IMR-90 (cell line): ENCODE data around the gene BMP7. TPM values are rescaled to one million over a fixed set of nuclear protein-coding genes. Genes with fewer than 3 reads are reported as not detected.

Source experiments
- ATAC-seq: fragments of 200-7000 bp; cut with Tn5 transposase; 2 replicates; pipeline ENCODE4 v1.9.1; 2020; ENCODE audit warnings: low read depth, mild to moderate bottlenecking, moderate library complexity
- BruUV-seq: library from RNA; stranded (reverse); fragments of 400-500 nt; replicated peaks from 2 replicates; lab custom pipeline; 2021; lab: Mats Ljungman, UMichigan
- CTCF ChIA-PET: fragments of 300-600 bp; formaldehyde crosslinking; extraction: SDS; loops from one replicate; lab custom pipeline; 2021; ENCODE audit warnings: antibody characterized with exemption; lab: Yijun Ruan, JAX
- POLR2A ChIA-PET: fragments of 300-600 bp; sonication (Branson Sonifier 250); formaldehyde crosslinking; loops from one replicate; lab custom pipeline; 2022; ENCODE audit warnings: antibody characterized with exemption; ENCODE audit not compliant: unreplicated experiment; lab: Charles Lee
- DNase-seq: peaks from one replicate; pipeline ENCODE4 v3.0.0; 2013
- H2AFZ ChIP-seq: replicated peaks from 2 replicates; pipeline ENCODE3; 2013; ENCODE audit warnings: low read length, mild to moderate bottlenecking; ENCODE audit not compliant: poor library complexity
- H2AK5ac ChIP-seq: 2 replicates; pipeline ENCODE4 v1.6.1; 2013; ENCODE audit warnings: low read depth, low read length, inconsistent platforms
- H2AK9ac ChIP-seq: replicated peaks from 2 replicates; pipeline ENCODE3; 2013; ENCODE audit warnings: mild to moderate bottlenecking, low read depth, low read length, moderate library complexity; ENCODE audit not compliant: poor library complexity
- H2BK120ac ChIP-seq: 2 replicates; pipeline ENCODE4 v1.6.1; 2013; ENCODE audit warnings: low read depth, low read length, inconsistent platforms
- H2BK15ac ChIP-seq: 3 replicates; pipeline ENCODE4 v1.6.1; 2013; ENCODE audit warnings: low read depth, low read length, inconsistent platforms
- H2BK20ac ChIP-seq: 2 replicates; pipeline ENCODE4 v1.6.1; 2013; ENCODE audit warnings: low read depth, mild to moderate bottlenecking, inconsistent platforms, low read length, moderate library complexity
- H2BK5ac ChIP-seq: 2 replicates; pipeline ENCODE4 v1.6.1; 2013; ENCODE audit warnings: mild to moderate bottlenecking, low read depth, low read length, inconsistent platforms; ENCODE audit not compliant: poor library complexity, severe bottlenecking
- H3K14ac ChIP-seq: replicated peaks from 2 replicates; pipeline ENCODE4 v1.6.1; 2013; ENCODE audit warnings: low read depth, low read length, inconsistent platforms
- H3K18ac ChIP-seq: 2 replicates; pipeline ENCODE4 v1.6.1; 2013; ENCODE audit warnings: low read depth, low read length, control low read depth
- H3K23ac ChIP-seq: 2 replicates; pipeline ENCODE4 v1.6.1; 2013; ENCODE audit warnings: low read depth, low read length, inconsistent platforms
- H3K27ac ChIP-seq: 2 replicates; pipeline ENCODE4 v1.5.1; 2013; ENCODE audit warnings: mild to moderate bottlenecking, control low read depth, low read length; ENCODE audit not compliant: insufficient read depth
- H3K27me3 ChIP-seq: 2 replicates; pipeline ENCODE4 v1.6.1; 2013; ENCODE audit warnings: low read length; ENCODE audit not compliant: control insufficient read depth, insufficient read depth
- H3K36me3 ChIP-seq: 2 replicates; pipeline ENCODE4 v1.6.1; 2013; ENCODE audit warnings: low read length, mixed read lengths; ENCODE audit not compliant: control insufficient read depth, insufficient read depth
- H3K4ac ChIP-seq: 2 replicates; pipeline ENCODE4 v1.6.1; 2013; ENCODE audit warnings: low read depth, low read length, inconsistent platforms
- H3K4me1 ChIP-seq: 2 replicates; pipeline ENCODE4 v1.6.1; 2013; ENCODE audit warnings: low read length, mixed read lengths; ENCODE audit not compliant: control insufficient read depth, insufficient read depth
- H3K4me2 ChIP-seq: 2 replicates; pipeline ENCODE4 v1.6.1; 2013; ENCODE audit warnings: low read depth, mild to moderate bottlenecking, control low read depth, low read length, moderate library complexity
- H3K4me3 ChIP-seq: 2 replicates; pipeline ENCODE4 v1.5.1; 2013; ENCODE audit warnings: low read depth, mild to moderate bottlenecking, control low read depth, low read length, moderate library complexity; ENCODE audit not compliant: insufficient read depth
- H3K56ac ChIP-seq: 2 replicates; pipeline ENCODE4 v1.6.1; 2013; ENCODE audit warnings: low read length, inconsistent platforms; ENCODE audit not compliant: insufficient read depth; ENCODE audit errors: extremely low read depth
- H3K79me1 ChIP-seq, 2 experiments: 2 replicates each; pipeline ENCODE4 v1.6.1; 2013; ENCODE audit warnings: low read length in 2 of 2, inconsistent platforms in 1 of 2, low read depth in 1 of 2
- H3K9ac ChIP-seq: 2 replicates; pipeline ENCODE4 v1.6.1; 2013; ENCODE audit warnings: low read depth, low read length, control low read depth
- H3K9me1 ChIP-seq: 2 replicates; pipeline ENCODE4 v1.6.1; 2013; ENCODE audit warnings: low read length, inconsistent platforms; ENCODE audit not compliant: insufficient read depth
- H3K9me3 ChIP-seq: 2 replicates; pipeline ENCODE4 v1.6.1; 2013; ENCODE audit warnings: low read length; ENCODE audit not compliant: control insufficient read depth, insufficient read depth
- H4K20me1 ChIP-seq: 2 replicates; pipeline ENCODE4 v1.6.1; 2013; ENCODE audit warnings: low read length, inconsistent platforms; ENCODE audit not compliant: insufficient read depth
- H4K5ac ChIP-seq: 2 replicates; pipeline ENCODE4 v1.6.1; 2013; ENCODE audit warnings: mild to moderate bottlenecking, low read depth, low read length, control low read depth
- H4K8ac ChIP-seq, 2 experiments: 2 replicates each; pipeline ENCODE4 v1.6.1; 2013; ENCODE audit warnings: low read depth in 2 of 2, low read length in 2 of 2, control low read depth in 1 of 2, inconsistent platforms in 1 of 2
- H4K91ac ChIP-seq: 2 replicates; pipeline ENCODE4 v1.6.1; 2013; ENCODE audit warnings: low read depth, low read length, inconsistent platforms; ENCODE audit not compliant: insufficient read depth
- BHLHE40 ChIP-seq: fragments of 150-350 bp; IDR thresholded peaks from 2 replicates; pipeline ENCODE4 v1.6.1; 2016; ENCODE audit warnings: mild to moderate bottlenecking, low read depth, low read length
- CEBPB ChIP-seq: IDR thresholded peaks from 2 replicates; pipeline ENCODE4 v1.6.1; 2012; ENCODE audit warnings: low read depth, low read length, improper control_type of control experiment
- CHD1 ChIP-seq: IDR thresholded peaks from 2 replicates; pipeline ENCODE4 v1.6.1; 2012; ENCODE audit warnings: low read depth, low read length, improper control_type of control experiment
- CTCF ChIP-seq: conservative IDR thresholded peaks from 2 replicates; pipeline ENCODE4 v1.5.1; 2012; ENCODE audit warnings: mild to moderate bottlenecking, low read depth, low read length, improper control_type of control experiment
- ELK1 ChIP-seq: fragments of 150-350 bp; IDR thresholded peaks from 2 replicates; pipeline ENCODE4 v1.6.1; 2016; ENCODE audit warnings: low read depth, mild to moderate bottlenecking, low read length, moderate library complexity, borderline replicate concordance
- FOS ChIP-seq: fragments of 150-350 bp; IDR thresholded peaks from 2 replicates; pipeline ENCODE4 v1.6.1; 2016; ENCODE audit warnings: low read depth, low read length
- MAFK ChIP-seq: IDR thresholded peaks from 2 replicates; pipeline ENCODE4 v1.6.1; 2012; ENCODE audit warnings: low read depth, low read length, improper control_type of control experiment
- MAZ ChIP-seq: IDR thresholded peaks from 2 replicates; pipeline ENCODE4 v1.6.1; 2012; ENCODE audit warnings: low read depth, mild to moderate bottlenecking, low read length, improper control_type of control experiment, moderate library complexity, borderline replicate concordance
- MXI1 ChIP-seq: IDR thresholded peaks from 2 replicates; pipeline ENCODE4 v1.6.1; 2012; ENCODE audit warnings: low read depth, mild to moderate bottlenecking, low read length, moderate library complexity, borderline replicate concordance
- NFE2L2 ChIP-seq: fragments of 150-350 bp; IDR thresholded peaks from 2 replicates; pipeline ENCODE4 v1.6.1; 2016; ENCODE audit warnings: low read depth, mild to moderate bottlenecking, low read length
- POLR2A ChIP-seq: IDR thresholded peaks from 2 replicates; pipeline ENCODE4 v1.6.1; 2012; ENCODE audit warnings: mild to moderate bottlenecking, low read depth, low read length
- RAD21 ChIP-seq: IDR thresholded peaks from 2 replicates; pipeline ENCODE4 v1.6.1; 2012; ENCODE audit warnings: low read length, improper control_type of control experiment
- RCOR1 ChIP-seq: IDR thresholded peaks from 2 replicates; pipeline ENCODE4 v1.6.1; 2012; ENCODE audit warnings: mild to moderate bottlenecking, low read length, improper control_type of control experiment; ENCODE audit not compliant: insufficient replicate concordance
- RFX5 ChIP-seq: IDR thresholded peaks from 2 replicates; pipeline ENCODE4 v1.8.0; 2012; ENCODE audit warnings: low read depth, mild to moderate bottlenecking, low read length, moderate library complexity
- SMC3 ChIP-seq: fragments of 150-350 bp; IDR thresholded peaks from 2 replicates; pipeline ENCODE4 v1.6.1; 2016; ENCODE audit warnings: low read depth, mild to moderate bottlenecking, antibody characterized with exemption, low read length, moderate library complexity
- USF2 ChIP-seq: fragments of 150-350 bp; IDR thresholded peaks from 2 replicates; pipeline ENCODE4 v1.6.1; 2017; ENCODE audit warnings: mild to moderate bottlenecking, antibody characterized with exemption, low read length, low read depth
- WGBS, 2 experiments: methylation state at CpG; one replicate each; pipeline versions ENCODE4 v1.1.5 to v1.1.7; 2013; ENCODE audit warnings: missing lambda C conversion rate in 2 of 2; ENCODE audit not compliant: insufficient read length in 1 of 2; ENCODE audit errors: extremely low coverage in 2 of 2; 5-methylcytosine and 5-hydroxymethylcytosine counted together
- dilution Hi-C: fragments of 300-500 bp; cut with HindIII; formaldehyde crosslinking; loops from one replicate; pipeline ENCODE4 v1.14.3; 2018; ENCODE audit warnings: low sequenced_read_pairs; ENCODE audit not compliant: unreplicated experiment
- in situ Hi-C: fragments of 300-500 bp; cut with MboI; formaldehyde crosslinking; loops from 3 replicates; pipeline ENCODE4 v1.14.3; 2019; ENCODE audit warnings: low sequenced_read_pairs, inconsistent platforms, mixed read lengths
- intact Hi-C: fragments of 100-400 bp; cut with micrococcal nuclease; formaldehyde crosslinking; loops from 2 replicates; pipeline ENCODE4 v1.10.0; 2022
- polyA plus RNA-seq, 3 experiments: library from polyadenylated mRNA; depleted of rRNA; stranded (reverse); fragments of >200 nt; gene quantifications; 2 replicates each; pipeline ENCODE4 v1.2.3, GENCODE V29; 2012; ENCODE audit warnings: low replicate concordance in 1 of 3
- total RNA-seq: library from RNA; depleted of rRNA; stranded (reverse); fragments of >200 nt; gene quantifications from 2 replicates; pipeline ENCODE4 v1.2.3, GENCODE V29; 2012

Gene BMP7
- total and polyA plus RNA-seq, 2 of the 4 experiments (the other 2 are of a cell fraction) = not detected

- Histone ChIP-seq H2BK15ac (no peak overlapping the region), H3K4ac (no peak overlapping the region), H3K36me3 (no peaks in the 10 kb centered on the region), H4K91ac (no peak overlapping the region), H2BK5ac (no peak overlapping the region), H3K18ac (no peak overlapping the region), H3K27me3 (no peaks in the 10 kb centered on the region), H3K14ac (no peak overlapping the region), H2AK9ac (no peak overlapping the region), H3K56ac (no peak overlapping the region), H3K4me2 (no peak overlapping the region), H3K23ac (no peak overlapping the region), H3K9ac (no peak overlapping the region), H2BK120ac (no peak overlapping the region), H3K9me1 (no peaks in the 10 kb centered on the region), H3K79me1 (no peaks in the 10 kb centered on the region), H2AFZ (no peak overlapping the region), H4K20me1 (no peaks in the 10 kb centered on the region), H2AK5ac (no peak overlapping the region), H3K4me3 (no peak overlapping the region), H4K8ac (no peak overlapping the region), H2BK20ac (no peak overlapping the region), H4K5ac (no peak overlapping the region), H3K27ac (no peak overlapping the region), H3K4me1 (no peaks in the 10 kb centered on the region), H3K9me3 (peaks cover 10% of the 10 kb centered on the region)
- no CpG with 5 or more reads among the region's 9 CpGs for WGBS, 2 experiments
- DNase-seq (no peak), ATAC-seq (no peak)
- in situ Hi-C loops = no loop called here
- POLR2A ChIA-PET = no interaction called here
- dilution Hi-C loops = no loop called here
- CTCF ChIA-PET = no interaction called here
- TF ChIP-seq MAFK (no peak), MAZ (no peak), RFX5 (no peak), ELK1 (no peak), CHD1 (no peak), CEBPB (no peak), POLR2A (no peak), USF2 (no peak), CTCF (no peak), BHLHE40 (no peak), RAD21 (no peak), FOS (no peak), NFE2L2 (no peak), MXI1 (no peak), RCOR1 (no peak), SMC3 (no peak)
- BruUV-seq = no TSS peak
- intact Hi-C loops = no loop called here
Measured at GRCh38 chr20:57188056-57188455, 78.4 kb downstream of the BMP7 start.
